ENCODE data around the gene RPS19. TPM values are rescaled to one million over a fixed set of nuclear protein-coding genes. Genes with fewer than 3 reads are reported as not detected.
"Not testable (repeated sequence)": the region's sequence is repeated elsewhere in the genome, so short reads cannot be mapped to it uniquely, and the experiment has no call there.

RPS19 gene
- total RNA-seq, 1 donor from 2014 or later, result 611 TPM

DNA sequence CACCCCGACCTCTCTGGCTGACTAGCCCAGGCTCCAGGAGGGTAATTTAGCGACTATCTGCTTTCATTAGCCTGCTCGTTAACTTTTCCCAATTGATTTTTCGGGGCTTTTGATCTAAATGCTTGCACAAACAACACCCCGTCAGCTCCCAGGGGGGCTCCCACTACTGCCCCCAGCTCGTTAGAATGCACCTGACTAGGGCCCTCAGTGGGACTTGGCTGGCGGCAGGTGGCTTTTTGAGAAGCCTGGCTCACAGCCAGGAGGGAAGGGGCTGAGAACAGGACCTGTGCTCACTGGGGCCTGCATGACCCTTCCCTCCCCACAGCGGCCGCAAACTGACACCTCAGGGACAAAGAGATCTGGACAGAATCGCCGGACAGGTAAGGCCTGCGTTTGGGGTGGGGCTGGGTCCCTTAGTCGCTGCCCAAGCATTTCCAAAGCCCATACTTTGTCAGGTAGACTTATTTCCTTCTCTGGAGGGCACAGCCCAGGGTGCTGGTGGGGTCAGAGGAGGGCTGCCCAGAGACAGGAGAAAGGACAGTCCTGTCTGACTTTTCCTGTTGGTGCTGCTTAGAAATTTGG is 9.4 kb downstream of the RPS19 start:
- Histone ChIP-seq H3K27me3 (ENCODE audit: low read depth) (no peaks in the 10 kb centered on the region), H3K27ac (replicated peaks) (peak overlapping the region; percentile 63), H3K4me1 (peaks cover 77% of the 10 kb centered on the region), H3K9me3 (replicated peaks) (no peaks in the 10 kb centered on the region), H3K36me3 (peaks cover 71% of the 10 kb centered on the region), H3K4me3 (no peak overlapping the region)
- intact Hi-C loops (cut with micrococcal nuclease), result loop anchor here (10.0 kb wide), 1 partner anchor 65 kb away; no protein-coding TSS in a partner anchor
- no peak for DNase-seq
- TF ChIP-seq, protein P1, sequence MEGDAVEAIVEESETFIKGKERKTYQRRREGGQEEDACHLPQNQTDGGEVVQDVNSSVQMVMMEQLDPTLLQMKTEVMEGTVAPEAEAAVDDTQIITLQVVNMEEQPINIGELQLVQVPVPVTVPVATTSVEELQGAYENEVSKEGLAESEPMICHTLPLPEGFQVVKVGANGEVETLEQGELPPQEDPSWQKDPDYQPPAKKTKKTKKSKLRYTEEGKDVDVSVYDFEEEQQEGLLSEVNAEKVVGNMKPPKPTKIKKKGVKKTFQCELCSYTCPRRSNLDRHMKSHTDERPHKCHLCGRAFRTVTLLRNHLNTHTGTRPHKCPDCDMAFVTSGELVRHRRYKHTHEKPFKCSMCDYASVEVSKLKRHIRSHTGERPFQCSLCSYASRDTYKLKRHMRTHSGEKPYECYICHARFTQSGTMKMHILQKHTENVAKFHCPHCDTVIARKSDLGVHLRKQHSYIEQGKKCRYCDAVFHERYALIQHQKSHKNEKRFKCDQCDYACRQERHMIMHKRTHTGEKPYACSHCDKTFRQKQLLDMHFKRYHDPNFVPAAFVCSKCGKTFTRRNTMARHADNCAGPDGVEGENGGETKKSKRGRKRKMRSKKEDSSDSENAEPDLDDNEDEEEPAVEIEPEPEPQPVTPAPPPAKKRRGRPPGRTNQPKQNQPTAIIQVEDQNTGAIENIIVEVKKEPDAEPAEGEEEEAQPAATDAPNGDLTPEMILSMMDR (IDR thresholded peaks at IDR 0.05; ENCODE audit: borderline replicate concordance), result no peak

DNA sequence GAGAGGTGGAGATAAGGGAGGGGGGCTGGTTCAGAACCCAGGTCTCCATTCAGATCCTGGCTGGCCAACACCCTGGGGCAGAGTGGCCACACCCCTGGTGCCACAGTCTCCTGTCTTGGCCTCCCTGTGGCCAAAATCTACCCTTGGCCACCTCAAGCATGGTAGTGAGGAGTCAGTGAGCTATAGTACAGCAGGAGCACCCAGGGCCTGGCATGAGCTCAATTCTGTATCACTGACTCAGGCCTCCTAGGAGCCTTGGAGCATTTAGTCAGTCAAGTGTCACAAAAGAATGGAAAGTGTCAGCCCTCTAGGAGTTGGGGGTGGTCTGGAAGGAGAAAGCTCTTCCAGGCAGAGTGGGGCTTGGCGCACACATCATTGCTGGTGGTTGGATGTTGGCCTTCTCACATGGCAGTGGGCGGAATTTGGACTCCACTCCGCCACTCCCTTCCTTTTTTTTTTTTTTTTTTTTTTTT is 10.4 kb downstream of the RPS19 start:
- Histone ChIP-seq H3K36me3 (peaks cover 61% of the 10 kb centered on the region), H3K4me3 (no peak overlapping the region), H3K4me1 (peaks cover 68% of the 10 kb centered on the region), H3K9me3 (replicated peaks) (no peaks in the 10 kb centered on the region), H3K27ac (replicated peaks) (peak overlapping the region; percentile 63), H3K27me3 (ENCODE audit: low read depth) (no peaks in the 10 kb centered on the region)
- intact Hi-C loops (cut with micrococcal nuclease), result no loop called here
- no peak for DNase-seq
- TF ChIP-seq, protein P1 (IDR thresholded peaks at IDR 0.05; ENCODE audit: borderline replicate concordance), result no peak

DNA sequence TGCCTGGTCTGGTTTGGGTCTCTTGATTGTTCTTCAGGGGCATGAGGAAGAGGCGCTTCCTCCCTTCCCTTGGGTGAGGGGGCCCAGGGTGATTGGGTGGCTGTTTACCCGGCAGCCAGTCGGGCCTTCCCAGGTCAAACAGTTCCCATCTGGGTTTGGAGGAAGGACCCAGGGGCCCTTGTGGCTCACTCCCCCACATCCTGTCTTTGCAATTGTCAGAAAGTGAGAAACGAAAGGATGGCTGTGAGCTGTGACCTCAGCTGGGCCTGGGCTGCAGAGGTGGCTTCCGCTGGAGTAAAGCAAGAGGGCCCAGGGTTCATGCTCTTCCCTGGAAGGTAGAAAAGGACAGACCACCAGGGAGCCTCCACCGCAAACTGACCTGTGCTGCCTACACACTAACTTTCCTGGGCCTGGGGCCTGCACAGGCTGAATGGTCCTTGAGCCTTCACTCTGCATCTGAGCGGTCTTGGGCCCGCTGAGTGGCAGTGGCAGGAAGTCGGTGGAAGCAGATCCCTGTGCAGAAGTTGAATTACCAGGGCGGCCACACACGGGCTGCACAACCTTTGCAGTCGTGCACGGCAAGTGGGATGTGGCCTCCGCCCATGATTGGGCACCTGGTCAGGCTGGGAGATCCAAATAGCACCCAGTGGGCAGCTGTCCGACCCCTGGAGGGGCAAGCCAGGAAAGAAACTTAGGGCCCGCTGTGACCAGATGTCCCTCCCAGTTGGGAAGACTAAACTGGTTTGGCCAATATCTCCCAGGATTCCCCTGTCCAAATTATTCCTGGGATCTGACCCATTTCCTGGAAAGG is 11.7 kb downstream of the RPS19 start:
- peak; percentile 23 for DNase-seq

DNA sequence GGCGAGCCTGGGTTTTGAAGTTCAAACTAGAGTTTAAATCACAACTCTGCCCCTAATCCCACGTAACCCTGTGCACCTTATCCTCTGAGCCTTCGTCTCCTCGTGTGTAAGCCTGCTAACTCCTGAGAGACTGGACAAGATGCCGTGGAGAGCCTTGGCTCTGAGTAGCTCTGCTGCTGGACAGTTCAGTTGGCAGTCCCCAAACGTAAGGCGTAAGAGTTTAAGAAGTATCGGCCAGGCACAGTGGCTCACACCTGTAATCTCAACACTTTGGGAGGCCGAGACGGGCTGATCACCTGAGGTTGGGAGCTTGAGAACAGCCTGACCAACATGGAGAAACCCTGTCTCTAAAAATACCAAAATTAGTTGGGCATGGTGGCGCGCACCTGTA is 12.3 kb downstream of the RPS19 start:
- TF ChIP-seq, protein P1 (IDR thresholded peaks at IDR 0.05; ENCODE audit: borderline replicate concordance), result no peak
- H3K4me3 ChIP-seq, result no peak overlapping the region
- peak overlapping the region; percentile 63 for H3K27ac ChIP-seq (replicated peaks)
- intact Hi-C loops (cut with micrococcal nuclease), result no loop called here
- H3K4me1 ChIP-seq, result peaks cover 56% of the 10 kb centered on the region
- no peak for DNase-seq
- H3K27me3 ChIP-seq (ENCODE audit: low read depth), result no peaks in the 10 kb centered on the region
- H3K9me3 ChIP-seq (replicated peaks), result no peaks in the 10 kb centered on the region
- H3K36me3 ChIP-seq, result peaks cover 46% of the 10 kb centered on the region

More for the DNA sequence above, 11.7 kb downstream of the RPS19 start:
- Histone ChIP-seq H3K36me3 (peaks cover 51% of the 10 kb centered on the region), H3K27ac (replicated peaks) (peak overlapping the region; percentile 63), H3K4me1 (peaks cover 56% of the 10 kb centered on the region), H3K27me3 (ENCODE audit: low read depth) (no peaks in the 10 kb centered on the region), H3K4me3 (no peak overlapping the region), H3K9me3 (replicated peaks) (no peaks in the 10 kb centered on the region)
- TF ChIP-seq, protein P1 (IDR thresholded peaks at IDR 0.05; ENCODE audit: borderline replicate concordance), result no peak
- intact Hi-C loops (cut with micrococcal nuclease), result no loop called here

DNA sequence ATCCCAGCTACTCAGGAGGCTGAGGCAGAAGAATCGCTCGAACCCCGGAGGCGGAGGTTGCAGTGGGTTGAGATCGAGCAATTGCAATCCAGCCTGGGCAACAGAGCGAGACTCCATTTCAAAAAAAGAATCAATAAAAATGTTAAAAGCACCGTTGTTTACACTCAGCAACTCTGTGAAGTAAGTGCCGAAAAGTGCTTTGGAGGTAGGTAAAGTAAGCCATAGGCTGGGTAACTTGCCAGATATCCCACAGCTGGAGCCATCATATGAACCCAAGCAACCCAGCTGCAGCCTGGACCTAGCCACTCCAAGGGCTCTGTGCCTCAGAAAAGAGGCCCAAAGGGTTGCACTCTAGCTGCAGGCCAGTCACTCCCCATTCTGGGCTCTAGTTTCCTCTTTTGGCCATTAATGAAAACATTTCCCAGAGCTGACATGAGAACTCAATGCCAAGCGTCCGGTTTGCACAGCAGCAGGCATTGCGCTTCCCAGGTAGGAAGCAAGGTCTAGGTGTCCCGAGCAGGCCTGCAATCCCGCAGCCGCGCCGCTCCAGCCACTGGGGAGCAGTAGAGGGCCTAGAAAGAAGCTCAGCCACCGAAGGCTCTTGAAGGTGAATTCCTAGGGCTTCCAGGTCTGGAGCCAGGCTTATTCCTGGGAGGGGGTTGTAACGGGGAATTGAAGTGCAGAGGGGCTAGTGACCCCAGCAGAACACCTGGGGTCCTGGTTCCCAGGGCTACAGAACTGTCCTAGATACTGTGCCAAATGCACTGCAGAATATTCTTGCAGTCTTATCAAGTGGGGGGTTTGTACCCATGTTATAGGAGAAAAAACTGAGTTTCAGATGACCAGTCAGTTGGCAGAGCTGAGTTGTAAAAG is 13.0 kb downstream of the RPS19 start:
- Histone ChIP-seq H3K27ac (replicated peaks) (peak overlapping the region; percentile 30), H3K36me3 (peaks cover 41% of the 10 kb centered on the region), H3K4me1 (peaks cover 51% of the 10 kb centered on the region), H3K9me3 (replicated peaks) (no peaks in the 10 kb centered on the region), H3K27me3 (ENCODE audit: low read depth) (no peaks in the 10 kb centered on the region), H3K4me3 (no peak overlapping the region)
- intact Hi-C loops (cut with micrococcal nuclease), result no loop called here
- TF ChIP-seq, protein P1 (IDR thresholded peaks at IDR 0.05; ENCODE audit: borderline replicate concordance), result peak; percentile 78
- DNase-seq, result peak; percentile 61

DNA sequence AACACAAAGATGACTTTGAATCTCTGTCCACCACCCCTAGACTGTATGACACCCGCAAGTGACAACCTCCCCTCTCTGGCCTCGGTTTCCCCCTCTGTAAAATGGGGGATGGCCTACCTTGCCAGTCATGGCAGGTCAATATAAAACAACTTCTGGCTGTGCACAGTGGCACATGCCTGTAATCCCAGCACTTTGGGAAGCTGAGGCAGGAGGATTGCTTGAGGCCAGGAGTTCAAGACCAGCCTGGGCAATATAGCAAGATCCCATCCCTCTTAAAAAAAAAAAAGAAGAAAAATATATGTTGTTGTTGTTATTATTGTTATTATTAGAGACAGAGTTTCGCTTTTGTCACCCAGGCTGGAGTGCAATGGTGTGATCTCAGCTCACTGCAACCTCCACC is 15.9 kb downstream of the RPS19 start:
- intact Hi-C loops (cut with micrococcal nuclease); H3K4me3 ChIP-seq; H3K27me3 ChIP-seq (ENCODE audit: low read depth); H3K9me3 ChIP-seq (replicated peaks); H3K27ac ChIP-seq (replicated peaks); DNase-seq: not testable (repeated sequence)
- peaks cover 13% of the 10 kb centered on the region for H3K36me3 ChIP-seq
- peaks cover 28% of the 10 kb centered on the region for H3K4me1 ChIP-seq
